B cell (primary cell): ENCODE measurements around the gene C1QL1. TPM values are rescaled to one million over a fixed set of nuclear protein-coding genes. Genes with fewer than 3 reads are reported as not detected.

Source experiments
- ATAC-seq: fragments of 200-7000 bp; cut with Tn5 transposase; one replicate; pipeline ENCODE4 v1.10.0; 2021; ENCODE audit warnings: low read depth, mild to moderate bottlenecking, moderate number of reproducible peaks, moderate library complexity
- CTCF ChIA-PET: fragments of 350-600 bp; sonication (Branson Sonifier 250); formaldehyde crosslinking; loops from one replicate; lab custom pipeline; 2021; ENCODE audit warnings: antibody characterized with exemption, inconsistent platforms; lab: Charles Lee
- POLR2A ChIA-PET: fragments of 350-600 bp; sonication (Branson Sonifier 250); formaldehyde crosslinking; loops from one replicate; lab custom pipeline; 2021; ENCODE audit warnings: antibody characterized with exemption; lab: Charles Lee
- DNase-seq: peaks from one replicate; pipeline ENCODE4 v3.0.0; 2013
- H2AFZ ChIP-seq: 2 replicates; pipeline ENCODE4 v1.6.1; 2012; ENCODE audit warnings: mild to moderate bottlenecking, low read depth, low read length; ENCODE audit not compliant: insufficient read depth, poor library complexity, severe bottlenecking
- H3K27ac ChIP-seq, 2 donors: 1 replicate in 1 of 2; 2 replicates in 1 of 2; pipeline ENCODE4 v1.5.1; 2012 to 2013; ENCODE audit warnings: low read length in 2 of 2, mild to moderate bottlenecking in 2 of 2, moderate library complexity in 1 of 2
- H3K27me3 ChIP-seq, 4 experiments: fragments of 200-600 bp in 1 of 4; sonication (generic) in 1 of 4; replicated peaks in 1 of 4; 1 replicate in 2 of 4; 2 replicates in 2 of 4; pipeline versions ENCODE4 v1.6.1 to v1.7.0; 2013 to 2016; ENCODE audit warnings: low read length in 3 of 4, mild to moderate bottlenecking in 2 of 4, mixed read lengths in 1 of 4, moderate library complexity in 1 of 4; ENCODE audit not compliant: insufficient read depth in 4 of 4, control insufficient read depth in 3 of 4; ENCODE audit errors: control extremely low read depth in 1 of 4
- H3K36me3 ChIP-seq, 2 experiments: replicated peaks in 1 of 2; 1 replicate in 1 of 2; 2 replicates in 1 of 2; pipeline versions ENCODE4 v1.6.1 to v1.7.1; 2013; ENCODE audit warnings: low read length in 1 of 2; ENCODE audit not compliant: insufficient read depth in 2 of 2, control insufficient read depth in 1 of 2; ENCODE audit errors: control extremely low read depth in 1 of 2, extremely low read depth in 1 of 2
- H3K4me1 ChIP-seq, 2 donors: fragments of 200-600 bp in 1 of 2; sonication (generic) in 1 of 2; 1 replicate in 1 of 2; 2 replicates in 1 of 2; pipeline versions ENCODE4 v1.5.1 to v1.6.1; 2013 to 2017; ENCODE audit warnings: low read length in 2 of 2; ENCODE audit not compliant: control insufficient read depth in 2 of 2, insufficient read depth in 2 of 2
- H3K4me2 ChIP-seq: replicated peaks from 2 replicates; pipeline ENCODE3; 2012; ENCODE audit warnings: mild to moderate bottlenecking, low read depth, low read length; ENCODE audit not compliant: poor library complexity, severe bottlenecking
- H3K4me3 ChIP-seq, 5 experiments: fragments of 200-600 bp in 1 of 5; sonication (generic) in 1 of 5; 1 replicate in 3 of 5; 2 replicates in 2 of 5; pipeline versions ENCODE4 v1.5.1 to v1.7.0; 2011 to 2016; ENCODE audit warnings: low read length in 4 of 5, mild to moderate bottlenecking in 4 of 5, low read depth in 2 of 5, control low read depth in 1 of 5, moderate library complexity in 1 of 5; ENCODE audit not compliant: insufficient read depth in 1 of 5; ENCODE audit errors: control extremely low read depth in 1 of 5, extremely low read depth in 1 of 5
- H3K79me2 ChIP-seq: fragments of 200-600 bp; sonication (generic); one replicate; pipeline ENCODE4 v1.6.0; 2016; ENCODE audit warnings: low read length; ENCODE audit not compliant: control insufficient read depth, insufficient read depth
- H3K9ac ChIP-seq: fragments of 200-600 bp; sonication (generic); 2 replicates; pipeline ENCODE4 v1.6.1; 2017; ENCODE audit warnings: mild to moderate bottlenecking, low read length, moderate library complexity
- H3K9me3 ChIP-seq, 3 donors: one replicate each; pipeline versions ENCODE4 v1.6.1 to v1.7.1; 2013; ENCODE audit warnings: low read length in 2 of 3; ENCODE audit not compliant: control insufficient read depth in 2 of 3, insufficient read depth in 1 of 3; ENCODE audit errors: control extremely low read depth in 1 of 3
- H4K20me1 ChIP-seq: 2 replicates; pipeline ENCODE4 v1.6.0; 2012; ENCODE audit warnings: mild to moderate bottlenecking, low read length; ENCODE audit not compliant: insufficient read depth, control insufficient read depth, poor library complexity, severe bottlenecking
- H3K27ac Mint-ChIP-seq: one replicate; pipeline ENCODE4 v1.8.0; 2021; ENCODE audit warnings: mixed read lengths
- H3K27me3 Mint-ChIP-seq: one replicate; pipeline ENCODE4 v1.8.0; 2021; ENCODE audit warnings: mixed read lengths
- H3K4me1 Mint-ChIP-seq: one replicate; pipeline ENCODE4 v1.8.0; 2021; ENCODE audit warnings: mixed read lengths
- H3K4me3 Mint-ChIP-seq: one replicate; pipeline ENCODE4 v1.8.0; 2021; ENCODE audit warnings: mixed read lengths
- H3K9me3 Mint-ChIP-seq: one replicate; pipeline ENCODE4 v1.8.0; 2022; ENCODE audit warnings: mixed read lengths; ENCODE audit not compliant: insufficient read depth
- EZH2 ChIP-seq: IDR thresholded peaks from 2 replicates; pipeline ENCODE4 v1.6.1; 2012; ENCODE audit warnings: borderline replicate concordance, low read depth, mild to moderate bottlenecking, moderate library complexity, low read length; ENCODE audit not compliant: insufficient read depth, poor library complexity, severe bottlenecking
- WGBS: methylation state at CpG from one replicate; pipeline ENCODE4 v1.1.5; 2013; ENCODE audit warnings: missing lambda C conversion rate; ENCODE audit not compliant: insufficient coverage; 5-methylcytosine and 5-hydroxymethylcytosine counted together
- intact Hi-C: fragments of 100-400 bp; cut with micrococcal nuclease; formaldehyde crosslinking; loops from one replicate; pipeline ENCODE4 v1.10.0; 2022
- polyA plus RNA-seq: library from polyadenylated mRNA; depleted of rRNA; stranded (reverse); fragments of >200 nt; gene quantifications from 2 replicates; pipeline ENCODE4 v1.2.3, GENCODE V29; 2012
- total RNA-seq, 2 donors: library from RNA; stranded (reverse); fragments of 120-200 nt in 1 of 2; gene quantifications; 1 replicate in 1 of 2; 2 replicates in 1 of 2; pipeline versions ENCODE4 v1.2.3 to v1.2.4, GENCODE V29; 2013 to 2022
- TF ChIP-seq, protein P1 (sequence below): fragments of 200-600 bp; IDR thresholded peaks from one replicate; pipeline ENCODE4 v1.8.0; 2022; ENCODE audit warnings: antibody characterized with exemption, mild to moderate bottlenecking

The C1QL1 gene
- total and polyA plus RNA-seq, 2 donors (not counting 1 experiment from before 2014, with no cell fraction given) = not detected

DNA sequence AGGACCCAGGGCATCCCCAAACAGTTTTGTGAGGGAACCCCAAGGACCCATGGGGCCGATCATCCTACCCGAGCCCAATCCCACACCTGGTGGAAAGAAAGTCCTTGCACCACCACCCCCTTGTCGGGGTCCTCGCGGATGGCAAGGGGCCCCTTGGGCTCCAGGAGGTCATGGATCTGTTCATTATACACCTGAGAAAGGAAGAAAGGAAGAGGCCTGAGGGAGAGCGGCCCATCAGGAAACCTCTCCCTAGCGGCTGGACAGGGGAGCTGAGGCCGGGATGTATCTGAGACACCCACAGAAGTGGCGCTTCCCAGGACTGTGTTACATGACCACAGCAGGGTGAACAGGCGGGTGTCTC is 33.4 kb downstream of the C1QL1 start:
- Histone ChIP-seq H3K4me2 (no peak overlapping the region), H3K36me3 (no peaks in the 10 kb centered on the region), H3K79me2 (no peaks in the 10 kb centered on the region), H3K4me1 (no peaks in the 10 kb centered on the region), H3K27me3 (no peaks in the 10 kb centered on the region), H3K9ac (no peak overlapping the region), H3K9me3 (peaks cover 0 to 5% (median 0%) of the 10 kb centered on the region in 3 donors), H3K27ac (no peak overlapping the region), H4K20me1 (no peaks in the 10 kb centered on the region), H3K4me3 (no peak overlapping the region), H2AFZ (no peak overlapping the region)
- intact Hi-C loops = no loop called here
- ChIA-PET POLR2A (no interaction called here), CTCF (no interaction called here)
- no peak for DNase-seq
- Mint-ChIP-seq H3K27ac (no peak overlapping the region), H3K4me1 (no peaks in the 10 kb centered on the region), H3K27me3 (no peaks in the 10 kb centered on the region), H3K4me3 (no peak overlapping the region), H3K9me3 (peaks cover 3% of the 10 kb centered on the region)
- ATAC-seq = no peak
- TF ChIP-seq, protein P1, sequence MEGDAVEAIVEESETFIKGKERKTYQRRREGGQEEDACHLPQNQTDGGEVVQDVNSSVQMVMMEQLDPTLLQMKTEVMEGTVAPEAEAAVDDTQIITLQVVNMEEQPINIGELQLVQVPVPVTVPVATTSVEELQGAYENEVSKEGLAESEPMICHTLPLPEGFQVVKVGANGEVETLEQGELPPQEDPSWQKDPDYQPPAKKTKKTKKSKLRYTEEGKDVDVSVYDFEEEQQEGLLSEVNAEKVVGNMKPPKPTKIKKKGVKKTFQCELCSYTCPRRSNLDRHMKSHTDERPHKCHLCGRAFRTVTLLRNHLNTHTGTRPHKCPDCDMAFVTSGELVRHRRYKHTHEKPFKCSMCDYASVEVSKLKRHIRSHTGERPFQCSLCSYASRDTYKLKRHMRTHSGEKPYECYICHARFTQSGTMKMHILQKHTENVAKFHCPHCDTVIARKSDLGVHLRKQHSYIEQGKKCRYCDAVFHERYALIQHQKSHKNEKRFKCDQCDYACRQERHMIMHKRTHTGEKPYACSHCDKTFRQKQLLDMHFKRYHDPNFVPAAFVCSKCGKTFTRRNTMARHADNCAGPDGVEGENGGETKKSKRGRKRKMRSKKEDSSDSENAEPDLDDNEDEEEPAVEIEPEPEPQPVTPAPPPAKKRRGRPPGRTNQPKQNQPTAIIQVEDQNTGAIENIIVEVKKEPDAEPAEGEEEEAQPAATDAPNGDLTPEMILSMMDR = no peak
- TF ChIP-seq EZH2 = no peak
- WGBS = 93% methylated on average over 5 of the region's 10 CpGs

- H3K4me2 ChIP-seq = no peak overlapping the region
- intact Hi-C loops = no loop called here
- no peaks in the 10 kb centered on the region for H3K79me2 ChIP-seq
- H3K9me3 Mint-ChIP-seq = peaks cover 3% of the 10 kb centered on the region
- ATAC-seq = no peak
- ChIA-PET CTCF (no interaction called here), POLR2A (no interaction called here)
- WGBS = 97% methylated on average over 34 of the region's 34 CpGs
- H3K4me3 Mint-ChIP-seq = no peak overlapping the region
- no peak overlapping the region for H3K27ac ChIP-seq
- no peaks in the 10 kb centered on the region for H3K4me1 ChIP-seq
- peaks cover 0 to 5% (median 0%) of the 10 kb centered on the region in 3 donors for H3K9me3 ChIP-seq
- H3K27ac Mint-ChIP-seq = no peak overlapping the region
- H3K36me3 ChIP-seq = no peaks in the 10 kb centered on the region
- H3K27me3 ChIP-seq = no peaks in the 10 kb centered on the region
- no peak overlapping the region for H3K9ac ChIP-seq
- no peaks in the 10 kb centered on the region for H4K20me1 ChIP-seq
- DNase-seq = no peak
- TF ChIP-seq, protein P1 = no peak
- no peak for TF ChIP-seq EZH2
- H3K4me3 ChIP-seq = no peak overlapping the region
- H3K27me3 Mint-ChIP-seq = no peaks in the 10 kb centered on the region
- no peaks in the 10 kb centered on the region for H3K4me1 Mint-ChIP-seq
- no peak overlapping the region for H2AFZ ChIP-seq
Observed at GRCh38 chr17:44933824-44934744, 34.0 kb downstream of the C1QL1 start.
